Measurements from ENCODE around the gene CACNA2D2. TPM values are rescaled to one million over a fixed set of nuclear protein-coding genes. Genes with fewer than 3 reads are reported as not detected.

The CACNA2D2 gene
- total RNA-seq, 1 experiment from 2014 or later: not detected

GRCh38 chr3:50525191-50525910 lies 21.9 kb upstream of the CACNA2D2 start:
- H3K36me3 ChIP-seq (ENCODE audit: low read depth): no peaks in the 10 kb centered on the region
- H3K4me3 ChIP-seq: no peak overlapping the region
- DNase-seq: no peak
- intact Hi-C loops (cut with micrococcal nuclease; ENCODE audit: unreplicated experiment): no loop called here
- no peaks in the 10 kb centered on the region; the same call in 1 of the 2 replicates for H4K20me1 ChIP-seq (ENCODE audit: insufficient read depth)
- no peaks in the 10 kb centered on the region for H3K9me2 ChIP-seq (ENCODE audit: insufficient read depth)
- no TSS peak for BruUV-seq (replicated peaks)
- H3K9me3 ChIP-seq (ENCODE audit: insufficient read depth, low read depth): no peaks in the 10 kb centered on the region
- no peaks in the 10 kb centered on the region for H3K79me2 ChIP-seq (ENCODE audit: low read depth)
- H3K27me3 ChIP-seq (ENCODE audit: insufficient read depth, low read depth): peaks cover 36% of the 10 kb centered on the region; the same call in 1 of the 2 replicates
- CTCF ChIA-PET: no interaction called here
- H2AFZ ChIP-seq: no peak overlapping the region
- no peak overlapping the region for H3K4me2 ChIP-seq
- H3K4me1 ChIP-seq (replicated peaks; ENCODE audit: insufficient read depth): no peaks in the 10 kb centered on the region
- H3F3A ChIP-seq (ENCODE audit: insufficient read depth, low read depth): no peaks in the 10 kb centered on the region
- H3K27ac ChIP-seq: no peak overlapping the region
- POLR2A ChIA-PET (ENCODE audit: unreplicated experiment): no interaction called here
- TF ChIP-seq CTCF (conservative IDR thresholded peaks at IDR 0.05) (no peak), EZH2 (IDR thresholded peaks at IDR 0.05; ENCODE audit: low read depth) (no peak)

- Histone ChIP-seq H3K27ac (no peak overlapping the region), H3K4me1 (replicated peaks; ENCODE audit: insufficient read depth) (no peaks in the 10 kb centered on the region), H3K36me3 (ENCODE audit: low read depth) (no peaks in the 10 kb centered on the region), H3K9me2 (ENCODE audit: insufficient read depth) (no peaks in the 10 kb centered on the region), H3K79me2 (ENCODE audit: low read depth) (no peaks in the 10 kb centered on the region), H3F3A (ENCODE audit: insufficient read depth, low read depth) (no peaks in the 10 kb centered on the region), H3K27me3 (ENCODE audit: insufficient read depth, low read depth) (peaks cover 33% of the 10 kb centered on the region; the same call in 1 of the 2 replicates), H3K4me3 (no peak overlapping the region), H3K4me2 (no peak overlapping the region), H2AFZ (no peak overlapping the region), H3K9me3 (ENCODE audit: insufficient read depth, low read depth) (no peaks in the 10 kb centered on the region), H4K20me1 (ENCODE audit: insufficient read depth) (no peaks in the 10 kb centered on the region; the same call in 1 of the 2 replicates)
- intact Hi-C loops (cut with micrococcal nuclease; ENCODE audit: unreplicated experiment): no loop called here
- ChIA-PET POLR2A (ENCODE audit: unreplicated experiment) (no interaction called here), CTCF (no interaction called here)
- DNase-seq: no peak
- TF ChIP-seq CTCF (conservative IDR thresholded peaks at IDR 0.05): no peak
- TF ChIP-seq EZH2 (IDR thresholded peaks at IDR 0.05; ENCODE audit: low read depth): no peak
- BruUV-seq (replicated peaks): no TSS peak
Measured at GRCh38 chr3:50524746-50525145, 21.3 kb upstream of the CACNA2D2 start.

- CTCF ChIA-PET: no interaction called here
- H3F3A ChIP-seq (ENCODE audit: insufficient read depth, low read depth): no peaks in the 10 kb centered on the region
- POLR2A ChIA-PET (ENCODE audit: unreplicated experiment): interaction anchor here (0.6 kb wide), 1 partner anchor 863 kb away, joined by 26 read pairs; no protein-coding TSS in a partner anchor
- no TSS peak for BruUV-seq (replicated peaks)
- intact Hi-C loops (cut with micrococcal nuclease; ENCODE audit: unreplicated experiment): no loop called here
- no peaks in the 10 kb centered on the region for H3K9me3 ChIP-seq (ENCODE audit: insufficient read depth, low read depth)
- TF ChIP-seq CTCF (conservative IDR thresholded peaks at IDR 0.05) (no peak), EZH2 (IDR thresholded peaks at IDR 0.05; ENCODE audit: low read depth) (no peak)
- no peak overlapping the region for H3K27ac ChIP-seq
- H3K4me1 ChIP-seq (replicated peaks; ENCODE audit: insufficient read depth): no peaks in the 10 kb centered on the region
- H3K9me2 ChIP-seq (ENCODE audit: insufficient read depth): no peaks in the 10 kb centered on the region
- no peak overlapping the region for H3K4me3 ChIP-seq
- no peaks in the 10 kb centered on the region; the same call in 1 of the 2 replicates for H4K20me1 ChIP-seq (ENCODE audit: insufficient read depth)
- H3K4me2 ChIP-seq: no peak overlapping the region
- no peaks in the 10 kb centered on the region for H3K36me3 ChIP-seq (ENCODE audit: low read depth)
- H2AFZ ChIP-seq: no peak overlapping the region
- DNase-seq: no peak
- no peaks in the 10 kb centered on the region for H3K79me2 ChIP-seq (ENCODE audit: low read depth)
- peaks cover 35% of the 10 kb centered on the region; the same call in 1 of the 2 replicates for H3K27me3 ChIP-seq (ENCODE audit: insufficient read depth, low read depth)
Measured at GRCh38 chr3:50523279-50523811, 19.9 kb upstream of the CACNA2D2 start.

All from PC-9 (cell line).